ENCODE measurements around the gene PIK3R1. TPM values are rescaled to one million over a fixed set of nuclear protein-coding genes. Genes with fewer than 3 reads are reported as not detected.

The PIK3R1 gene
- total and polyA plus RNA-seq, 2 experiments from 2014 or later = 5.9 to 9.8 TPM

DNA sequence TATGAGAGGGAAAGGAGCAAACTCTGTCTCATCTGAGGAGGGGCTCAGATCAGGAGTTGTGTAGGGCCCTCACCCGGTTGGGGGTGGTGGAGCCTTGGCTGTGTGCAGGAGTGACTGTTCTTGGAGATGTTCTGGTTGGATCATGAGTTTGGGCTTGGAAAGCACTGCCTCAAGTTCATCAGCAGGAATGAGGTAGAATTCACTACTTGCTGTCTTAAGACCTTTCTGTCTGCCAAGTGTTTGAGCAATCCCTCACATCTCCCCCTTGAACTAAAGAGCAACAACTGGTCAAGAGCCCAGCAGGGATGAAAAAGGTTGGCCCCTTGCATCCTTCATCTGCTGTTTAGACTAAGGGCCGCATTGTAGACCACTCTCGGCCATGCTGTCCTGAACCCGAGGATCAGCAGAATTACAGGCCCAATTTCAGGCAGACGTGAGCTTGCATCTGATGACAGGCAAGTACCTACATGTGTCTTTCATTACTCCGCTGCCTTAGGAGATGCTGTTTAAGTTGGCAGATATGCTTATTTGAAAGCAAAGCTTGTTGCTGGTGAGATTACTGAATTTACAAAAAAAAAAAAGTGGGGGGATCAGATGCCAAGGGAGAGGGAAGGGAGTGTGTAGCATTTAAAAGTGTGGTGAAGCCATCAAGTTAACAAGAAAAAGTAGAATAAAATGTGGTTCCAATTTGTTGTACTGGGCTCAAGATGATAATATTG is 36.4 kb downstream of the PIK3R1 start (continued):
- TF ChIP-seq REST (IDR thresholded peaks at IDR 0.05; ENCODE audit: unreplicated experiment) (no peak), CREB1 (CRISPR knock-in tag; IDR thresholded peaks at IDR 0.05; ENCODE audit: low read depth) (no peak), STAT1 (IDR thresholded peaks at IDR 0.05; ENCODE audit: unreplicated experiment) (no peak), EZH2 (IDR thresholded peaks at IDR 0.05; ENCODE audit: low read depth, unreplicated experiment) (no peak), ZNF114 (CRISPR knock-in tag; IDR thresholded peaks at IDR 0.05) (no peak), JUNB (IDR thresholded peaks at IDR 0.05; ENCODE audit: unreplicated experiment) (no peak)
- TF ChIP-seq, protein P1, sequence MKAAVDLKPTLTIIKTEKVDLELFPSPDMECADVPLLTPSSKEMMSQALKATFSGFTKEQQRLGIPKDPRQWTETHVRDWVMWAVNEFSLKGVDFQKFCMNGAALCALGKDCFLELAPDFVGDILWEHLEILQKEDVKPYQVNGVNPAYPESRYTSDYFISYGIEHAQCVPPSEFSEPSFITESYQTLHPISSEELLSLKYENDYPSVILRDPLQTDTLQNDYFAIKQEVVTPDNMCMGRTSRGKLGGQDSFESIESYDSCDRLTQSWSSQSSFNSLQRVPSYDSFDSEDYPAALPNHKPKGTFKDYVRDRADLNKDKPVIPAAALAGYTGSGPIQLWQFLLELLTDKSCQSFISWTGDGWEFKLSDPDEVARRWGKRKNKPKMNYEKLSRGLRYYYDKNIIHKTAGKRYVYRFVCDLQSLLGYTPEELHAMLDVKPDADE (IDR thresholded peaks at IDR 0.05) = no peak

- no peaks in the 10 kb centered on the region for H3K27me3 ChIP-seq (ENCODE audit: insufficient read depth)
- no peak overlapping the region for H3K4me3 ChIP-seq
- H4K20me1 ChIP-seq (replicated peaks; ENCODE audit: insufficient read depth) = no peaks in the 10 kb centered on the region
- Mint-ChIP-seq H3K4me3 (no peak overlapping the region), H3K27me3 (ENCODE audit: insufficient read depth, low read depth, poor library complexity) (peaks cover 8% of the 10 kb centered on the region), H3K4me1 (peaks cover 36% of the 10 kb centered on the region), H3K36me3 (ENCODE audit: low read depth) (no peaks in the 10 kb centered on the region), H3K9me3 (no peaks in the 10 kb centered on the region), H3K27ac (no peak overlapping the region)
- no peaks in the 10 kb centered on the region for H3K9me2 ChIP-seq (ENCODE audit: insufficient read depth)
- peak; percentile 91 for DNase-seq (ENCODE audit: low spot score)
- H3K36me3 ChIP-seq (ENCODE audit: insufficient read depth) = no peaks in the 10 kb centered on the region
- no peak for TF ChIP-seq ZNF462 (CRISPR knock-in tag; IDR thresholded peaks at IDR 0.05)
- no peak for TF ChIP-seq NANOG (IDR thresholded peaks at IDR 0.05; ENCODE audit: borderline replicate concordance)
- TF ChIP-seq CTCF (conservative IDR thresholded peaks at IDR 0.05; ENCODE audit: low read depth in 2 of 2) = peak; percentile 80 to 93
- peaks cover 36% of the 10 kb centered on the region for H3K4me1 ChIP-seq (ENCODE audit: insufficient read depth)
- H3K27ac ChIP-seq (ENCODE audit: low read depth) = no peak overlapping the region
- H3K79me2 ChIP-seq (replicated peaks; ENCODE audit: insufficient read depth) = no peaks in the 10 kb centered on the region; the same call in 1 of the 2 replicates
- ATAC-seq = peak; percentile 94
- no peaks in the 10 kb centered on the region for H3F3A ChIP-seq (replicated peaks; ENCODE audit: low read depth)
- H2AFZ ChIP-seq = no peak overlapping the region
- no peak overlapping the region for H3K4me2 ChIP-seq
Observed at GRCh38 chr5:68252673-68253623, 37.4 kb downstream of the PIK3R1 start.
